Pancreas (tissue), 10 donors: ENCODE measurements around the gene SLC2A11. TPM values are rescaled to one million over a fixed set of nuclear protein-coding genes. Genes with fewer than 3 reads are reported as not detected.

Experiments
- ATAC-seq, 4 donors: fragments of 200-7000 bp; cut with Tn5 transposase; one replicate each; pipeline versions ENCODE4 v1.8.0 to v1.9.1; 2020; ENCODE audit warnings: mild to moderate bottlenecking in 4 of 4, moderate library complexity in 4 of 4
- DNase-seq, 6 donors: peaks; one replicate each; pipeline ENCODE4 v3.0.0-alpha.2; 2020
- FAIRE-seq: peaks from 2 replicates; lab custom pipeline; 2012; peaks lifted over from hg19 to GRCh38; lab: Jason Lieb, UNC
- H3K27ac ChIP-seq, 4 donors: fragments of 200-600 bp; sonication (generic); 1 replicate in 3 of 4; 2 replicates in 1 of 4; pipeline versions ENCODE4 v1.5.0 to v1.8.0; 2020
- H3K27me3 ChIP-seq, 4 donors: fragments of 200-600 bp; one replicate each; pipeline ENCODE4 v1.8.0; 2021
- H3K36me3 ChIP-seq, 3 donors: fragments of 200-600 bp; sonication (generic) in 1 of 3; one replicate each; pipeline versions ENCODE4 v1.5.0 to v1.8.0; 2020 to 2021
- H3K4me1 ChIP-seq, 3 donors: fragments of 200-600 bp; one replicate each; pipeline ENCODE4 v1.8.0; 2021
- H3K4me3 ChIP-seq, 4 donors: fragments of 200-600 bp; sonication (generic) in 2 of 4; one replicate each; pipeline versions ENCODE4 v1.5.0 to v1.8.0; 2020 to 2021
- H3K9me3 ChIP-seq, 4 donors: fragments of 200-600 bp; one replicate each; pipeline ENCODE4 v1.8.0; 2021
- CTCF ChIP-seq, 4 donors: fragments of 200-600 bp; sonication (generic) in 3 of 4; IDR thresholded peaks; one replicate each; pipeline versions ENCODE4 v1.5.0 to v1.8.0; 2021; ENCODE audit warnings: antibody characterized with exemption in 4 of 4
- WGBS, 2 donors: extraction: QIAGEN DNeasy Blood & Tissue Kit; methylation state at CpG; one replicate each; pipeline ENCODE4 v1.1.7; 2013; 5-methylcytosine and 5-hydroxymethylcytosine counted together
- intact Hi-C, 3 donors: fragments of 100-400 bp; cut with DNase I; formaldehyde crosslinking; loops; one replicate each; pipeline versions ENCODE4 v1.11.1 to v1.14.2; 2022
- polyA plus RNA-seq, 2 donors: library from polyadenylated mRNA; stranded (reverse); fragments of 200-250 nt; gene quantifications; one replicate each; pipeline ENCODE4 v1.2.3, GENCODE V29; 2013
- total RNA-seq, 6 donors: library from RNA; stranded (reverse); fragmentation: NEBNext Ultra II Directional in 4 of 6; extraction: Animal tissue kit (Norgen Biotek cat#: 25700) in 4 of 6; gene quantifications; one replicate each; pipeline versions ENCODE4 v1.2.1 to v1.2.4, GENCODE V29; 2021 to 2023
- donor health status: healthy with polysubstance abuse.
- donor health status: DM: no; HTN: no; CAD: no; lungs with moderate emphysema.
- donor health status: DM: no; HTN: no; CAD: no.
- donor health status: control.
- donor health status: control.
- donor health status: Bipolar disorder and iron deficiency.
- donor health status: DM: yes; HTN: yes; CAD: no.
- donor health status: DM: no; HTN: no; CAD: no.
- donor health status: DM: no; HTN: no; CAD: no.
- donor health status: DM: yes; HTN: yes; CAD: no.

Gene SLC2A11
- total and polyA plus RNA-seq, 8 donors, result 10.3 to 21.9 (median 17.8) TPM

DNA sequence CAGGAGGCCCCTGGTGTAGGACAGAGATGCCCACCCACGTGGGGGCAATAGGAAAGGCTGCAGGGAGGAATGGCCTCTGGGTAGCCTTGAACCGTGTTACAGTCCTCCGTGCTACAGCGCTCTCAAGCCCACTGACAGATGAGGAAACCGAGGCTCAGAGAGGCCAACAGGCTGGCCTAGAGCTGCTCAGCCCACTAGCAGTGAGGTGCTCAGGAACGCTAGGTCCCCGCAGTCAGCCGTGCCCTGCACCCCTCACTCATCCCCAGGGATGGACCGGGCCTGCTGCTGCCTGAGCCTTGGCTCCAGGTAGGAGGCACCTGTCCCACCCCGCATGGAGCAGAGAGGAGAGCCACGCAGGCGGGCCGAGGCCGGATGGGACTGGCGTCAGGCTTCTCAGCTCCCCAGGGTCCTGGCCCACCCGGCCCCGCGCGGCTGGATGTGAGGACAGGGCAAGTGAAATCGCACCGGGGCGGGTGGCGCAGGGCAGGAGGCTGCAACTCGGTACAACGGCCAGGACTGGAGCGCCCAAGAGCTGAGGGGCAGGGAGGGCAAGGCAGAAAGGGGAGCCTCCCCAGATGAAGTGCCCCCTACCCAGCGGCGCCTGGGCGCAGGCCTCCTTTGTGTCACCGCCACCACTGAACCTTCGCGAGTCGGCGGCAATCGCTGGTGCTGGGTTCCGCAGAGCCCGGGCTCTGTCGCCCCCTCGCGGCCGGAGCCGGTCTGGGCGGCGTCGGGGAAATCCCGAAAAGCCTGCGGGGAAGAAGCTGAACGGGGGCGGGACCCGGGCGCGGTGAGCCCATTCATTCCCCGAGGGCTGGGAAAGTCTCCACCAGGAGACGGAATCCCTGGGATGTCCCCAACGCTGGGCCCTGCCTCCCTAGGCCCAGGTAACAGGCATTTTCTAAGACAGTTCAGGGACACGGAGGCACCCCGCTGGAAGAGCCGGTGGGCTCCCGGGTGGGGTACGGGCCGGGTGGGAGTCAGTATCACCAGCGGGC lies 8.4 kb upstream of the SLC2A11 start:
- FAIRE-seq (no peak), DNase-seq (peak; percentile 75 to 99 (median 90)), ATAC-seq (peak; percentile 92 to 96 (median 95))
- no peaks in the 10 kb centered on the region for H3K36me3 ChIP-seq
- H3K27ac ChIP-seq, result no peak overlapping the region
- intact Hi-C loops, result loop anchor here in 2 of 3 donors (5.0 kb wide), 1 partner anchor 82 kb away; the partner anchor contains the start of gene CHCHD10 (in 2 of the 2)
- no peaks in the 10 kb centered on the region for H3K27me3 ChIP-seq
- WGBS, 2 donors, result 20% methylated on average over 62 of the region's 62 CpGs
- peak overlapping the region in 2 of 4 donors; percentile 18 to 34 for H3K4me3 ChIP-seq
- peaks cover 0 to 5% (median 5%) of the 10 kb centered on the region in 3 donors for H3K4me1 ChIP-seq
- H3K9me3 ChIP-seq, result no peaks in the 10 kb centered on the region
- TF ChIP-seq CTCF (IDR thresholded peaks at IDR 0.05), result peak; percentile 96 to 99 (median 98)

- no peak for TF ChIP-seq CTCF (IDR thresholded peaks at IDR 0.05)
- Histone ChIP-seq H3K4me1 (peaks cover 0 to 5% (median 5%) of the 10 kb centered on the region in 3 donors), H3K36me3 (no peaks in the 10 kb centered on the region), H3K4me3 (peak overlapping the region in 2 of 4 donors; percentile 18 to 34), H3K9me3 (no peaks in the 10 kb centered on the region), H3K27me3 (no peaks in the 10 kb centered on the region), H3K27ac (no peak overlapping the region)
- 9 to 14% methylated on average over 16 of the region's 16 CpGs for WGBS, 2 donors
- DNase-seq, result peak in 4 of 6 donors; percentile 61 to 83 (median 66)
- no peak for FAIRE-seq
- intact Hi-C loops, result no loop called here
- peak; percentile 64 to 79 (median 71) for ATAC-seq
Observed at GRCh38 chr22:23850136-23850611, 7.5 kb upstream of the SLC2A11 start.

DNA sequence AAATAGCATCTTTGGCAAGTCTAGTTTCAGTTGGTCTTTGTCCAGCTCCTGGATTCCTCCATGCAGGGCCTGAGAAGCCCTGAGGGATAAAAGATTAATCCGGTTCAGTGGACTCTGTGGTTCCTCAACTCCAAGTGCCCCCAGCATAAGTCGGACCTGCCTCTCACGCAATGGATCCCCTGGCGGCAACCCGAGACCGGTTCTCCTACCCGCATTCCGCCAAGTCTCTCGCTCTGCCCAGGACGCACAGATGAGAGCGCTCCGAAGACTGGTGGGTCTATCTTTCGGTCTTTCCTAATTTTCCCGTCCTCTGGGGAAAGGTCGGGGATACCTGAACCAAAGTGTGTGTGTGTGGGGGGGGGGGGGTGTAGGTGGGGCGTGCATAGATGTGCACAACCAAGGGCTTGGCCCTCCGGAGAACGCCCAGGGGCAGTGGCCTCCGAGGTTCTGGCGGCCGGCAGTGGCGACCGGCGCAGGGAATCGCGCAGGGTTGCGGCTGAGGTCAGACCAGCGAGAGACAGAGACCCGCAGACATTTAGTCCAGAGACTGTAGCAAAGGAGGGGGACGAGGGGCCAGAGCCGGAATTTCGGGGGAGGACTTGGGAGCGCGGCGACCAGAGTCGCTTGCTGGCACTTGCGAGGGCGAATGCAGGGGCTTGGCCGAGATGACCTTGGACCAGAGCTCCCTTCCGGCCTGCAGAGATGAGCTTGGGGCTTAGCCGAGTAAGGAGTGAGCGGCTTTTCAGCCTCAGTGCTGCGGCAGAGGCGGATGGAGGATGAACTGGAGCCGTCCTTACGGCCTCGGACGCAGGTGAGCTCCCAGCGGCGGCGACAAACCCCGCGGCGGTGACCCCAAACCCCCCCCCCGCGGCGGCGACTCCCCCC lies 712 bp upstream of the SLC2A11 start:
- H3K36me3 ChIP-seq, result no peaks in the 10 kb centered on the region
- H3K27me3 ChIP-seq, result no peaks in the 10 kb centered on the region
- H3K4me3 ChIP-seq, result peak overlapping the region; percentile 52 to 79 (median 64)
- intact Hi-C loops, result no loop called here
- H3K4me1 ChIP-seq, result peaks cover 0 to 4% (median 0%) of the 10 kb centered on the region in 3 donors
- ATAC-seq, result peak; percentile 25 to 56 (median 54)
- H3K9me3 ChIP-seq, result no peaks in the 10 kb centered on the region
- 3 to 4% methylated on average over 54 to 56 of the region's 58 CpGs for WGBS, 2 donors
- H3K27ac ChIP-seq, result peak overlapping the region; percentile 79 to 88 (median 85)
- no peak for TF ChIP-seq CTCF (IDR thresholded peaks at IDR 0.05)
- FAIRE-seq, result no peak
- peak in 5 of 6 donors; percentile 51 to 80 (median 59) for DNase-seq

- Histone ChIP-seq H3K4me1 (peaks cover 0 to 4% (median 0%) of the 10 kb centered on the region in 3 donors), H3K27me3 (no peaks in the 10 kb centered on the region), H3K27ac (peak overlapping the region in 3 of 4 donors; percentile 79 to 88 (median 82)), H3K36me3 (no peaks in the 10 kb centered on the region), H3K9me3 (no peaks in the 10 kb centered on the region), H3K4me3 (peak overlapping the region in 3 of 4 donors; percentile 52 to 79 (median 58))
- no peak for DNase-seq
- intact Hi-C loops, result no loop called here
- TF ChIP-seq CTCF (IDR thresholded peaks at IDR 0.05), result no peak
- no peak for FAIRE-seq
- 22 to 30% methylated on average over 7 of the region's 7 CpGs for WGBS, 2 donors
- ATAC-seq, result no peak
Observed at GRCh38 chr22:23858484-23858815, 775 bp downstream of the SLC2A11 start.
